Hair follicular keratinocyte (primary cell): ENCODE data around the gene USP17L12. TPM values are rescaled to one million over a fixed set of nuclear protein-coding genes. Genes with fewer than 3 reads are reported as not detected.

ENCODE experiments used
- total RNA-seq: library from RNA; depleted of rRNA; stranded (reverse); fragments of >200 nt; gene quantifications from 2 replicates; pipeline ENCODE4 v1.2.3, GENCODE V29; 2015

The USP17L12 gene, protein sequence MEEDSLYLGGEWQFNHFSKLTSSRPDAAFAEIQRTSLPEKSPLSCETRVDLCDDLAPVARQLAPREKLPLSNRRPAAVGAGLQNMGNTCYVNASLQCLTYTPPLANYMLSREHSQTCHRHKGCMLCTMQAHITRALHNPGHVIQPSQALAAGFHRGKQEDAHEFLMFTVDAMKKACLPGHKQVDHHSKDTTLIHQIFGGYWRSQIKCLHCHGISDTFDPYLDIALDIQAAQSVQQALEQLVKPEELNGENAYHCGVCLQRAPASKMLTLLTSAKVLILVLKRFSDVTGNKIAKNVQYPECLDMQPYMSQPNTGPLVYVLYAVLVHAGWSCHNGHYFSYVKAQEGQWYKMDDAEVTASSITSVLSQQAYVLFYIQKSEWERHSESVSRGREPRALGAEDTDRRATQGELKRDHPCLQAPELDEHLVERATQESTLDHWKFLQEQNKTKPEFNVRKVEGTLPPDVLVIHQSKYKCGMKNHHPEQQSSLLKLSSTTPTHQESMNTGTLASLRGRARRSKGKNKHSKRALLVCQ
- not detected in 2 replicates for total RNA-seq

DNA sequence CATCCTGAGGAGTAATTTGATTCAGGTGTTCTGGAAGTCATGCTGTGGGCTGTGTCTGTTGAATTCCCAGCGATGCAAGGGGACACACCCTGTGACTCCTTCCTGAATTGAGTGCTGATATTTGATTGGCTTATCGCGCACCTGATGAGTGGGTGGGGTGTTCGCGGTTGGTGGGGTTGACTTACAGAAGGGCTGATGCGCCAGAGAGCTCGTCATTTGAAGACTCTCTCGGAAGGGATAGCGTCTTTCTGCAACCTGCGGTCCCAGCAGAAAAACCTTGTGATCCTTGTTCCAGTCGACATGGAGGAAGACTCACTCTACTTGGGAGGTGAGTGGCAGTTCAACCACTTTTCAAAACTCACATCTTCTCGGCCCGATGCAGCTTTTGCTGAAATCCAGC lies at the start of gene USP17L12:
Gene USP17L12 (plus strand): TSS at position 301 of the 400 bp plus-strand sequence. CDS start 0 bp downstream, at position 301.

DNA sequence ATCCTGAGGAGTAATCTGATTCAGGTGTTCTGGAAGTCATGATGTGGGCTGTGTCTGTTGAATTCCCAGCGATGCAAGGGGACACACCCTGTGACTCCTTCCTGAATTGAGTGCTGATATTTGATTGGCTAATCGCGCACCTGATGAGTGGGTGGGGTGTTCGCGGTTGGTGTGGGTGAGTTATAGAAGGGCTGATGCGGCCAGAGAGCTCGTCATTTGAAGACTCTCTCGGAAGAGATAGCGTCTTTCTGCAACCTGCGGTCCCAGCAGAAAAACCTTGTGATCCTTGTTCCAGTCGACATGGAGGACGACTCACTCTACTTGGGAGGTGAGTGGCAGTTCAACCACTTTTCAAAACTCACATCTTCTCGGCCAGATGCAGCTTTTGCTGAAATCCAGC lies 9.6 kb upstream of the USP17L12 start, which contains the start of gene USP17L10:
Gene USP17L10 (plus strand): TSS at position 301 of the 400 bp plus-strand sequence. CDS start 0 bp downstream, at position 301.

DNA sequence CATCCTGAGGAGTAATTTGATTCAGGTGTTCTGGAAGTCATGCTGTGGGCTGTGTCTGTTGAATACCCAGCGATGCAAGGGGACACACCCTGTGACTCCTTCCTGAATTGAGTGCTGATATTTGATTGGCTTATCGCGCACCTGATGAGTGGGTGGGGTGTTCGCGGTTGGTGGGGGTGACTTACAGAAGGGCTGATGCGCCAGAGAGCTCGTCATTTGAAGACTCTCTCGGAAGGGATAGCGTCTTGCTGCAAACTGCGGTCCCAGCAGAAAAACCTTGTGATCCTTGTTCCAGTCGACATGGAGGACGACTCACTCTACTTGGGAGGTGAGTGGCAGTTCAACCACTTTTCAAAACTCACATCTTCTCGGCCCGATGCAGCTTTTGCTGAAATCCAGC lies 4.8 kb upstream of the USP17L12 start, which contains the start of gene USP17L11:
Gene USP17L11 (plus strand): TSS at position 301 of the 400 bp plus-strand sequence. CDS start 0 bp downstream, at position 301.

DNA sequence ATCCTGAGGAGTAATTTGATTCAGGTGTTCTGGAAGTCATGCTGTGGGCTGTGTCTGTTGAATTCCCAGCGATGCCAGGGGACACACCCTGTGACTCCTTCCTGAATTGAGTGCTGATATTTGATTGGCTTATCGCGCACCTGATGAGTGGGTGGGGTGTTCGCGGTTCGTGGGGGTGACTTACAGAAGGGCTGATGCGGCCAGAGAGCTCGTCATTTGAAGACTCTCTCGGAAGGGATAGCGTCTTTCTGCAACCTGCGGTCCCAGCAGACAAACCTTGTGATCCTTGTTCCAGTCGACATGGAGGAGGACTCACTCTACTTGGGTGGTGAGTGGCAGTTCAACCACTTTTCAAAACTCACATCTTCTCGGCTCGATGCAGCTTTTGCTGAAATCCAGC lies 4.6 kb downstream of the USP17L12 start, which contains the start of gene USP17L13:
Gene USP17L13 (plus strand): TSS at position 301 of the 400 bp plus-strand sequence. CDS start 0 bp downstream, at position 301.

DNA sequence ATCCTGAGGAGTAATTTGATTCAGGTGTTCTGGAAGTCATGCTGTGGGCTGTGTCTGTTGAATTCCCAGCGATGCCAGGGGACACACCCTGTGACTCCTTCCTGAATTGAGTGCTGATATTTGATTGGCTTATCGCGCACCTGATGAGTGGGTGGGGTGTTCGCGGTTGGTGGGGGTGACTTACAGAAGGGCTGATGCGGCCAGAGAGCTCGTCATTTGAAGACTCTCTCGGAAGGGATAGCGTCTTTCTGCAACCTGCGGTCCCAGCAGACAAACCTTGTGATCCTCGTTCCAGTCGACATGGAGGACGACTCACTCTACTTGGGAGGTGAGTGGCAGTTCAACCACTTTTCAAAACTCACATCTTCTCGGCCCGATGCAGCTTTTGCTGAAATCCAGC lies 14.1 kb downstream of the USP17L12 start, which contains the start of gene USP17L15:
Gene USP17L15 (plus strand): TSS at position 301 of the 400 bp plus-strand sequence. CDS start 0 bp downstream, at position 301.

DNA sequence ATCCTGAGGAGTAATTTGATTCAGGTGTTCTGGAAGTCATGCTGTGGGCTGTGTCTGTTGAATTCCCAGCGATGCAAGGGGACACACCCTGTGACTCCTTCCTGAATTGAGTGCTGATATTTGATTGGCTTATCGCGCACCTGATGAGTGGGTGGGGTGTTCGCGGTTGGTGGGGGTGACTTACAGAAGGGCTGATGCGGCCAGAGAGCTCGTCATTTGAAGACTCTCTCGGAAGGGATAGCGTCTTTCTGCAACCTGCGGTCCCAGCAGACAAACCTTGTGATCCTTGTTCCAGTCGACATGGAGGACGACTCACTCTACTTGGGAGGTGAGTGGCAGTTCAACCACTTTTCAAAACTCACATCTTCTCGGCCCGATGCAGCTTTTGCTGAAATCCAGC lies 23.6 kb downstream of the USP17L12 start, which contains the start of gene USP17L17:
Gene USP17L17 (plus strand): TSS at position 301 of the 400 bp plus-strand sequence. CDS start 0 bp downstream, at position 301.

DNA sequence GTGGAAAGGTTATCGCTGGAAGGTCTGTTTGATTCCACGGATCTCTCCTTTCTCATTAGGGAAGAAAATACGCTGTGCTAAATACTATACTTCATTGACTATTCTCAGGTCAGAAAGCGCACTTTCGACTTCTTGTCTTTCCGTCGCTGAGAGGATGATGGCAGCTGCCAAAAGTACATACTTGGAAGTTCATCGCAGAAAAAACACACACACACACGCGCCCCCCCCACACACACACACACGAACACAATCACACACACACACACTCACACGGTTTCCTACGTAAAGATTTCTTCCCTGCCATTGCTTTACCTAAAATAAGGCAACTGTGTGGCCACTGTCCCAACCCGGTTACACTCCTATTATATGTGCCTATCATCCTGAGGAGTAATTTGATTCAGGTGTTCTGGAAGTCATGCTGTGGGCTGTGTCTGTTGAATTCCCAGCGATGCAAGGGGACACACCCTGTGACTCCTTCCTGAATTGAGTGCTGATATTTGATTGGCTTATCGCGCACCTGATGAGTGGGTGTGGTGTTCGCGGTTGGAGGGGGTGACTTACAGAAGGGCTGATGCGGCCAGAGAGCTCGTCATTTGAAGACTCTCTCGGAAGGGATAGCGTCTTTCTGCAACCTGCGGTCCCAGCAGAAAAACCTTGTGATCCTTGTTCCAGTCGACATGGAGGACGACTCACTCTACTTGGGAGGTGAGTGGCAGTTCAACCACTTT lies 28.2 kb downstream of the USP17L12 start, which contains the start of gene USP17L18:
Gene USP17L18 (plus strand): TSS at position 678 of the 728 bp plus-strand sequence. CDS start 0 bp downstream, at position 678.

DNA sequence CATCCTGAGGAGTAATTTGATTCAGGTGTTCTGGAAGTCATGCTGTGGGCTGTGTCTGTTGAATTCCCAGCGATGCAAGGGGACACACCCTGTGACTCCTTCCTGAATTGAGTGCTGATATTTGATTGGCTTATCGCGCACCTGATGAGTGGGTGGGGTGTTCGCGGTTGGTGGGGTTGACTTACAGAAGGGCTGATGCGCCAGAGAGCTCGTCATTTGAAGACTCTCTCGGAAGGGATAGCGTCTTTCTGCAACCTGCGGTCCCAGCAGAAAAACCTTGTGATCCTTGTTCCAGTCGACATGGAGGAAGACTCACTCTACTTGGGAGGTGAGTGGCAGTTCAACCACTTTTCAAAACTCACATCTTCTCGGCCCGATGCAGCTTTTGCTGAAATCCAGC lies 33.1 kb downstream of the USP17L12 start, which contains the start of gene USP17L19:
Gene USP17L19 (plus strand): TSS at position 301 of the 400 bp plus-strand sequence. CDS start 0 bp downstream, at position 301.

DNA sequence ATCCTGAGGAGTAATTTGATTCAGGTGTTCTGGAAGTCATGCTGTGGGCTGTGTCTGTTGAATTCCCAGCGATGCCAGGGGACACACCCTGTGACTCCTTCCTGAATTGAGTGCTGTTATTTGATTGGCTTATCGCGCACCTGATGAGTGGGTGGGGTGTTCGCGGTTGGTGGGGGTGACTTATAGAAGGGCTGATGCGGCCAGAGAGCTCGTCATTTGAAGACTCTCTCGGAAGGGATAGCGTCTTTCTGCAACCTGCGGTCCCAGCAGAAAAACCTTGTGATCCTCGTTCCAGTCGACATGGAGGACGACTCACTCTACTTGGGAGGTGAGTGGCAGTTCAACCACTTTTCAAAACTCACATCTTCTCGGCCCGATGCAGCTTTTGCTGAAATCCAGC lies 37.9 kb downstream of the USP17L12 start, which contains the start of gene USP17L20:
Gene USP17L20 (plus strand): TSS at position 301 of the 400 bp plus-strand sequence. CDS start 0 bp downstream, at position 301.

DNA sequence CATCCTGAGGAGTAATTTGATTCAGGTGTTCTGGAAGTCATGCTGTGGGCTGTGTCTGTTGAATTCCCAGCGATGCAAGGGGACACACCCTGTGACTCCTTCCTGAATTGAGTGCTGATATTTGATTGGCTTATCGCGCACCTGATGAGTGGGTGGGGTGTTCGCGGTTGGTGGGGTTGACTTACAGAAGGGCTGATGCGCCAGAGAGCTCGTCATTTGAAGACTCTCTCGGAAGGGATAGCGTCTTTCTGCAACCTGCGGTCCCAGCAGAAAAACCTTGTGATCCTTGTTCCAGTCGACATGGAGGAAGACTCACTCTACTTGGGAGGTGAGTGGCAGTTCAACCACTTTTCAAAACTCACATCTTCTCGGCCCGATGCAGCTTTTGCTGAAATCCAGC lies 42.6 kb downstream of the USP17L12 start, which contains the start of gene USP17L21:
Gene USP17L21 (plus strand): TSS at position 301 of the 400 bp plus-strand sequence. CDS start 0 bp downstream, at position 301.

DNA sequence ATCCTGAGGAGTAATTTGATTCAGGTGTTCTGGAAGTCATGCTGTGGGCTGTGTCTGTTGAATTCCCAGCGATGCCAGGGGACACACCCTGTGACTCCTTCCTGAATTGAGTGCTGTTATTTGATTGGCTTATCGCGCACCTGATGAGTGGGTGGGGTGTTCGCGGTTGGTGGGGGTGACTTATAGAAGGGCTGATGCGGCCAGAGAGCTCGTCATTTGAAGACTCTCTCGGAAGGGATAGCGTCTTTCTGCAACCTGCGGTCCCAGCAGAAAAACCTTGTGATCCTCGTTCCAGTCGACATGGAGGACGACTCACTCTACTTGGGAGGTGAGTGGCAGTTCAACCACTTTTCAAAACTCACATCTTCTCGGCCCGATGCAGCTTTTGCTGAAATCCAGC lies 47.4 kb downstream of the USP17L12 start, which contains the start of gene USP17L22:
Gene USP17L22 (plus strand): TSS at position 301 of the 400 bp plus-strand sequence. CDS start 0 bp downstream, at position 301.

Other genes starting within 250 kb of the USP17L12 start
- gene FAM90A26, start 49.7 kb upstream of the USP17L12 start, total RNA-seq: not detected in 2 replicates
- gene USP17L10, start 9.5 kb upstream of the USP17L12 start, total RNA-seq: not detected in 2 replicates
- not detected in 2 replicates for gene USP17L11, start 4.7 kb upstream of the USP17L12 start, total RNA-seq
- not detected in 2 replicates for gene USP17L13, start 4.7 kb downstream of the USP17L12 start, total RNA-seq
- not detected in 2 replicates for gene USP17L15, start 14.2 kb downstream of the USP17L12 start, total RNA-seq
- not detected in 2 replicates for gene USP17L17, start 23.7 kb downstream of the USP17L12 start, total RNA-seq
- gene USP17L18, start 28.5 kb downstream of the USP17L12 start, total RNA-seq: not detected in 2 replicates
- gene USP17L19, start 33.2 kb downstream of the USP17L12 start, total RNA-seq: not detected in 2 replicates
- not detected in 2 replicates for gene USP17L20, start 38.0 kb downstream of the USP17L12 start, total RNA-seq
- not detected in 2 replicates for gene USP17L21, start 42.7 kb downstream of the USP17L12 start, total RNA-seq
- not detected in 2 replicates for gene USP17L22, start 47.5 kb downstream of the USP17L12 start, total RNA-seq
- not detected in 2 replicates for gene USP17L24, start 105.0 kb downstream of the USP17L12 start, total RNA-seq
- not detected in 2 replicates for gene USP17L25, start 109.8 kb downstream of the USP17L12 start, total RNA-seq
- gene USP17L26, start 114.5 kb downstream of the USP17L12 start, total RNA-seq: not detected in 2 replicates
- not detected in 2 replicates for gene USP17L5, start 119.3 kb downstream of the USP17L12 start, total RNA-seq
- not detected in 2 replicates for gene USP17L27, start 124.0 kb downstream of the USP17L12 start, total RNA-seq
- gene USP17L28, start 128.7 kb downstream of the USP17L12 start, total RNA-seq: not detected in 2 replicates
- gene USP17L29, start 133.5 kb downstream of the USP17L12 start, total RNA-seq: not detected in 2 replicates
- gene USP17L30, start 143.0 kb downstream of the USP17L12 start, total RNA-seq: not detected in 2 replicates
- not detected in 2 replicates for gene DEFB131A, start 224.3 kb downstream of the USP17L12 start, total RNA-seq